ENCODE measurements around the gene ZNF511.

Gene ZNF511

GRCh38 chr10:133308421-133309099 is at the start of gene ZNF511, which contains the start of gene TUBGCP2:
ZNF511 (plus strand) TSS chr10:133308914; CDS start chr10:133308944, 30 bp downstream.
TUBGCP2 (minus strand) TSS chr10:133308872; CDS start chr10:133302941, 5,931 bp downstream.
- peak; percentile 18; the same call in 1 of the 2 replicates for TF ChIP-seq CTCF (IDR thresholded peaks at IDR 0.05; ENCODE audit: low read depth, low read length)
- H3K4me3 ChIP-seq (ENCODE audit: low read depth, low read length) = peak within 1 kb of the TSS; percentile 95

GRCh38 chr10:133259602-133259989 is 49.1 kb upstream of the ZNF511 start:
- H3K4me3 ChIP-seq (ENCODE audit: low read depth, low read length) = no peak overlapping the region
- TF ChIP-seq CTCF (IDR thresholded peaks at IDR 0.05; ENCODE audit: low read depth, low read length) = no peak

GRCh38 chr10:133260895-133261725 is 47.6 kb upstream of the ZNF511 start:
- TF ChIP-seq CTCF (IDR thresholded peaks at IDR 0.05; ENCODE audit: low read depth, low read length) = no peak
- peak overlapping the region; percentile 53 for H3K4me3 ChIP-seq (ENCODE audit: low read depth, low read length)

GRCh38 chr10:133261726-133262325 is 46.9 kb upstream of the ZNF511 start:
- peak overlapping the region; percentile 53 for H3K4me3 ChIP-seq (ENCODE audit: low read depth, low read length)
- no peak for TF ChIP-seq CTCF (IDR thresholded peaks at IDR 0.05; ENCODE audit: low read depth, low read length)

- no peak for TF ChIP-seq CTCF (IDR thresholded peaks at IDR 0.05; ENCODE audit: low read depth, low read length)
- no peak overlapping the region for H3K4me3 ChIP-seq (ENCODE audit: low read depth, low read length)
Observed at GRCh38 chr10:133262696-133263095, 46.0 kb upstream of the ZNF511 start.

- H3K4me3 ChIP-seq (ENCODE audit: low read depth, low read length) = no peak overlapping the region
- TF ChIP-seq CTCF (IDR thresholded peaks at IDR 0.05; ENCODE audit: low read depth, low read length) = no peak
Observed at GRCh38 chr10:133263674-133264073, 45.0 kb upstream of the ZNF511 start.

Data from WI38 (cell line).